Lower leg skin (tissue), 3 donors: Measurements from ENCODE around the gene SORCS2.

Experiments
- POLR2A ChIP-seq, 2 donors: fragments of 450-650 bp; IDR thresholded peaks; one replicate each; pipeline ENCODE4 v1.6.1; 2016 to 2017; ENCODE audit warnings: antibody characterized with exemption in 2 of 2, mild to moderate bottlenecking in 1 of 2, moderate library complexity in 1 of 2
- TF ChIP-seq, protein P1 (sequence below), 3 donors: fragments of 450-650 bp; IDR thresholded peaks; one replicate each; pipeline ENCODE4 v1.5.1; 2016; ENCODE audit warnings: antibody characterized with exemption in 3 of 3, mild to moderate bottlenecking in 3 of 3, moderate library complexity in 2 of 3

DNA sequence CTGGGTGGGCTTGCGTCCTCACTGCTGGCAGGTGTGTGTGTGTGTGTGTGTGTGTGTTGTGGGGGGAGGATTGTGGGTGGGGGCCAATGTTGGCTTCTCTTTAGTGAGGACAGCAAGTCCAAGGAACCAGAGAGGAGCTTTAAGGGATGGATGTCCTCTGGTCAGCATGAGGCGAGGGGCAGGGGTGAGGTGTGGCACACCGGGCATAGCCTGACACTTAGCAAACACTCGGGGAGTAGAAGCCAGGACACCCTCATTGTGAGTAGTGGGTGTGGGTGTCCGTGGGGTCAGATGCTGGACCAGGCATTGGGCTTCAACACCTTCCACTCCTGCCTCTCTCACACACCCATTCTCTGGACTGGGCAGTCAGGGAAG is 2.8 kb downstream of the SORCS2 start:
- TF ChIP-seq, protein P1, sequence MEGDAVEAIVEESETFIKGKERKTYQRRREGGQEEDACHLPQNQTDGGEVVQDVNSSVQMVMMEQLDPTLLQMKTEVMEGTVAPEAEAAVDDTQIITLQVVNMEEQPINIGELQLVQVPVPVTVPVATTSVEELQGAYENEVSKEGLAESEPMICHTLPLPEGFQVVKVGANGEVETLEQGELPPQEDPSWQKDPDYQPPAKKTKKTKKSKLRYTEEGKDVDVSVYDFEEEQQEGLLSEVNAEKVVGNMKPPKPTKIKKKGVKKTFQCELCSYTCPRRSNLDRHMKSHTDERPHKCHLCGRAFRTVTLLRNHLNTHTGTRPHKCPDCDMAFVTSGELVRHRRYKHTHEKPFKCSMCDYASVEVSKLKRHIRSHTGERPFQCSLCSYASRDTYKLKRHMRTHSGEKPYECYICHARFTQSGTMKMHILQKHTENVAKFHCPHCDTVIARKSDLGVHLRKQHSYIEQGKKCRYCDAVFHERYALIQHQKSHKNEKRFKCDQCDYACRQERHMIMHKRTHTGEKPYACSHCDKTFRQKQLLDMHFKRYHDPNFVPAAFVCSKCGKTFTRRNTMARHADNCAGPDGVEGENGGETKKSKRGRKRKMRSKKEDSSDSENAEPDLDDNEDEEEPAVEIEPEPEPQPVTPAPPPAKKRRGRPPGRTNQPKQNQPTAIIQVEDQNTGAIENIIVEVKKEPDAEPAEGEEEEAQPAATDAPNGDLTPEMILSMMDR (IDR thresholded peaks at IDR 0.05) = no peak
- no peak for TF ChIP-seq POLR2A (IDR thresholded peaks at IDR 0.05)
